Fibroblast of lung (primary cell): ENCODE measurements around the gene CCNY. TPM values are rescaled to one million over a fixed set of nuclear protein-coding genes. Genes with fewer than 3 reads are reported as not detected.
"Not testable (repeated sequence)": the region's sequence is repeated elsewhere in the genome, so short reads cannot be mapped to it uniquely, and the experiment has no call there.

ENCODE experiments used
- DNase-seq, 2 donors: peaks; one replicate each; pipeline versions ENCODE4 v3.0.0 to v3.0.0-alpha.2; 2010; ENCODE audit warnings: low read depth in 2 of 2
- H2AFZ ChIP-seq: 2 replicates; pipeline ENCODE4 v1.5.1; 2012; ENCODE audit warnings: low read length, control low read depth, inconsistent platforms
- H3K27ac ChIP-seq: 2 replicates; pipeline ENCODE4 v1.5.1; 2011; ENCODE audit warnings: low read length, control low read depth; ENCODE audit not compliant: insufficient read depth
- H3K27me3 ChIP-seq: 2 replicates; pipeline ENCODE4 v1.5.1; 2011; ENCODE audit warnings: mild to moderate bottlenecking, low read length; ENCODE audit not compliant: control insufficient read depth, insufficient read depth
- H3K36me3 ChIP-seq: 2 replicates; pipeline ENCODE4 v1.5.1; 2011; ENCODE audit warnings: low read length; ENCODE audit not compliant: control insufficient read depth, insufficient read depth
- H3K4me1 ChIP-seq: 2 replicates; pipeline ENCODE4 v1.5.1; 2011; ENCODE audit warnings: low read length; ENCODE audit not compliant: control insufficient read depth, insufficient read depth; ENCODE audit errors: extremely low read depth
- H3K4me2 ChIP-seq: 2 replicates; pipeline ENCODE4 v1.5.1; 2011; ENCODE audit warnings: low read length, control low read depth; ENCODE audit not compliant: insufficient read depth; ENCODE audit errors: extremely low read depth
- H3K4me3 ChIP-seq, 4 experiments: fragments of 200-600 bp in 1 of 4; sonication (generic) in 1 of 4; replicated peaks in 1 of 4; 2 replicates each; pipeline ENCODE4 v1.5.1; 2011 to 2016; ENCODE audit warnings: low read length in 4 of 4, low read depth in 3 of 4, mild to moderate bottlenecking in 3 of 4, control low read depth in 2 of 4, inconsistent platforms in 1 of 4, mixed read lengths in 1 of 4; ENCODE audit not compliant: insufficient read depth in 1 of 4; ENCODE audit errors: control extremely low read depth in 1 of 4
- H3K79me2 ChIP-seq: 2 replicates; pipeline ENCODE4 v1.5.1; 2012; ENCODE audit warnings: mild to moderate bottlenecking, low read length, inconsistent platforms; ENCODE audit not compliant: control insufficient read depth, insufficient read depth
- H3K9ac ChIP-seq: 2 replicates; pipeline ENCODE4 v1.5.1; 2011; ENCODE audit warnings: mild to moderate bottlenecking, low read length, control low read depth; ENCODE audit not compliant: insufficient read depth
- H3K9me3 ChIP-seq: 2 replicates; pipeline ENCODE4 v1.5.1; 2012; ENCODE audit warnings: low read depth, low read length; ENCODE audit not compliant: control insufficient read depth, insufficient read depth
- H4K20me1 ChIP-seq: 2 replicates; pipeline ENCODE4 v1.5.1; 2011; ENCODE audit warnings: low read length; ENCODE audit not compliant: control insufficient read depth, insufficient read depth; ENCODE audit errors: extremely low read depth
- CTCF ChIP-seq, 2 donors: IDR thresholded peaks in 1 of 2; conservative IDR thresholded peaks in 1 of 2; 1 replicate in 1 of 2; 2 replicates in 1 of 2; pipeline ENCODE4 v1.5.1; 2011 to 2012; ENCODE audit warnings: low read length in 2 of 2, control low read depth in 1 of 2, inconsistent platforms in 1 of 2, low read depth in 1 of 2, mild to moderate bottlenecking in 1 of 2
- EZH2 ChIP-seq: IDR thresholded peaks from 2 replicates; pipeline ENCODE4 v1.5.1; 2012; ENCODE audit warnings: low read length, control low read depth, mild to moderate bottlenecking; ENCODE audit errors: missing control alignments
- polyA plus RNA-seq, 2 donors: library from polyadenylated mRNA; depleted of rRNA in 1 of 2; stranded (reverse) in 1 of 2; unstranded in 1 of 2; fragments of >200 nt; gene quantifications; 2 replicates each; pipeline ENCODE4 v1.2.1, GENCODE V29; 2011 to 2012; ENCODE audit warnings: missing spikeins in 1 of 2
- total RNA-seq: library from RNA; depleted of rRNA; stranded (reverse); fragments of >200 nt; gene quantifications from 2 replicates; pipeline ENCODE4 v1.2.1, GENCODE V29; 2014

The CCNY gene
- total and polyA plus RNA-seq, 2 donors (not counting 1 experiment from before 2014, with no cell fraction given) = 34.7 to 66.4 TPM

- TF ChIP-seq CTCF (conservative IDR thresholded peaks at IDR 0.05 in 1 of 2, IDR thresholded peaks at IDR 0.05 in 1 of 2; ENCODE audit: low read depth in 1 of 2, low read length in 2 of 2) (no peak), EZH2 (no peak)
- Histone ChIP-seq H3K9ac (no peak overlapping the region), H4K20me1 (peaks cover 2% of the 10 kb centered on the region), H2AFZ (no peak overlapping the region), H3K4me1 (no peaks in the 10 kb centered on the region), H3K4me3 (no peak overlapping the region), H3K79me2 (peaks cover 68% of the 10 kb centered on the region), H3K9me3 (no peaks in the 10 kb centered on the region), H3K36me3 (no peaks in the 10 kb centered on the region), H3K4me2 (no peak overlapping the region), H3K27me3 (no peaks in the 10 kb centered on the region), H3K27ac (no peak overlapping the region)
- DNase-seq = no peak
These were observed 17.1 kb downstream of the CCNY start for GRCh38 chr10:35353395-35353794.

GRCh38 chr10:35353805-35354204 lies 17.5 kb downstream of the CCNY start:
- Histone ChIP-seq H3K4me3 (no peak overlapping the region), H3K4me1 (no peaks in the 10 kb centered on the region), H3K4me2 (no peak overlapping the region), H3K27me3 (no peaks in the 10 kb centered on the region), H3K9ac (no peak overlapping the region), H4K20me1 (peaks cover 4% of the 10 kb centered on the region), H2AFZ (no peak overlapping the region), H3K36me3 (no peaks in the 10 kb centered on the region), H3K27ac (no peak overlapping the region), H3K9me3 (no peaks in the 10 kb centered on the region), H3K79me2 (peaks cover 68% of the 10 kb centered on the region)
- no peak for DNase-seq
- TF ChIP-seq CTCF (conservative IDR thresholded peaks at IDR 0.05 in 1 of 2, IDR thresholded peaks at IDR 0.05 in 1 of 2; ENCODE audit: low read depth in 1 of 2, low read length in 2 of 2) (no peak), EZH2 (no peak)

GRCh38 chr10:35354257-35354656 lies 17.9 kb downstream of the CCNY start:
- not testable (repeated sequence) for H4K20me1 ChIP-seq, H3K9ac ChIP-seq, H3K9me3 ChIP-seq, H3K27me3 ChIP-seq, H3K36me3 ChIP-seq, H3K27ac ChIP-seq, H3K4me2 ChIP-seq, H2AFZ ChIP-seq, DNase-seq, H3K4me1 ChIP-seq, H3K4me3 ChIP-seq
- peaks cover 68% of the 10 kb centered on the region for H3K79me2 ChIP-seq
